Thoracic aorta (tissue), 2 donors: Measurements from ENCODE around the gene MBLAC1. TPM values are rescaled to one million over a fixed set of nuclear protein-coding genes. Genes with fewer than 3 reads are reported as not detected.

Experiments used
- ATAC-seq: fragments of 150-250 bp; one replicate; pipeline ENCODE4 v1.8.0; 2017; ENCODE audit warnings: low read depth; ENCODE audit not compliant: insufficient number of reproducible peaks, low FRiP score
- DNase-seq: peaks from one replicate; pipeline ENCODE4 v3.0.0-alpha.2; 2020; ENCODE audit warnings: low spot score
- H3K27ac ChIP-seq, 2 donors: fragments of 200-600 bp; sonication (generic); 1 replicate in 1 of 2; 2 replicates in 1 of 2; pipeline ENCODE4 v1.5.1; 2016; ENCODE audit warnings: mild to moderate bottlenecking in 2 of 2, moderate library complexity in 2 of 2
- H3K27me3 ChIP-seq: fragments of 200-600 bp; sonication (generic); replicated peaks from 2 replicates; pipeline ENCODE4 v1.6.0; 2016; ENCODE audit warnings: mild to moderate bottlenecking; ENCODE audit not compliant: insufficient read depth
- H3K36me3 ChIP-seq: fragments of 200-600 bp; sonication (generic); one replicate; pipeline ENCODE4 v1.5.1; 2016
- H3K4me1 ChIP-seq, 2 donors: fragments of 200-600 bp; sonication (generic); 1 replicate in 1 of 2; 2 replicates in 1 of 2; pipeline versions ENCODE4 v1.5.1 to v1.6.0; 2016; ENCODE audit warnings: low read depth in 2 of 2, mild to moderate bottlenecking in 1 of 2; ENCODE audit not compliant: control insufficient read depth in 1 of 2
- H3K4me3 ChIP-seq: fragments of 200-600 bp; sonication (generic); 2 replicates; pipeline ENCODE4 v1.5.1; 2016; ENCODE audit warnings: mild to moderate bottlenecking
- H3K9me3 ChIP-seq: fragments of 200-600 bp; sonication (generic); 2 replicates; pipeline ENCODE4 v1.5.1; 2016
- CTCF ChIP-seq: fragments of 200-600 bp; sonication (generic); IDR thresholded peaks from one replicate; pipeline ENCODE4 v1.5.1; 2019; ENCODE audit warnings: antibody characterized with exemption
- total RNA-seq, 2 donors: library from RNA; depleted of rRNA; stranded (reverse); fragments of >200 nt; gene quantifications; one replicate each; pipeline versions ENCODE4 v1.1.0 to v1.2.3, GENCODE V29; 2016

Gene MBLAC1
- total RNA-seq, 2 donors from 2014 or later, result 1.1 TPM; not detected in 1

DNA sequence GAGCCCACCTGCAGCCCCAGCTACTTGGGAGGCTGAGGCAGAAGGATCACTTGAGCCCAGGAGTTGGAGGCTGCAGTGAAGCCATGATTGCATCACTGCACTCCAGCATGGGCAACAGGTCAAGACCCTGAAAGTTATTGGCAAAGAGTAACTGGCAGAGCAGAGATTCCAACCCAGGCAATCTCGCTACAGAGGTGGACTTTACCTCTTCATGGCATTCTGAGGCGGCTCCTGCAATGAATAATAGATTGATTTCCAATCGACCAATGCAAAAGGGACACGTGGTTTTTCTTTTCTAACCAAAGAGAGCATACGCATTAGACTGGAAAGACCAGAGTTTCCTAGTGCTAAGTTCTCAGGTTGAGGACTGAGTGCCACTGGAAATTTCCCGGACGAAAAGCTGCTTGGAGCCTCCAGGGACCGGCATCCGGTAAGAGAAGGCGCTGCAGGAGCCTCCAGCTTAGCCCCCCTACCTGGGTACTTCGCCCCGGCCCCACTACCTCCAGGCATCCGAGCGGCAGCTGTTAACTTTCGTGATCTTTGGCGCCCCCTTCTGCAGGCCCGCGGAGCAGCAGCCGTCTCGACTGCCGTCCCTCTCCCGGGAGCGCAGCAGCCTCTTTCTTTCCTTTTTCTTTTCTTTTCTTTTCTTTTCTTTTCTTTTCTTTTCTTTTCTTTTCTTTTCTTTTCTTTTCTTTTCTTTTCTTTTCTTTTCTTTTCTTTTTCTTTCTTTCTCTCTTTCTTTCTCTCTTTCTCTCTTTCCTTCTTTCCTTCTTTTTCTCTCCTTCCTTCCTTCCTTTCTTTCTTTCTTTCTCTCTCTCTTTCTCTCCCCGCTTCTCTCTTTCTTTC, 4.1 kb downstream of the MBLAC1 start:
- TF ChIP-seq CTCF, result peak; percentile 83
- Histone ChIP-seq H3K27ac (no peak overlapping the region), H3K9me3 (no peaks in the 10 kb centered on the region), H3K27me3 (no peaks in the 10 kb centered on the region), H3K4me1 (peaks cover 13 to 27% of the 10 kb centered on the region in 2 donors), H3K36me3 (no peaks in the 10 kb centered on the region), H3K4me3 (peak overlapping the region; percentile 63)
- ATAC-seq (peak; percentile 63), DNase-seq (no peak)

DNA sequence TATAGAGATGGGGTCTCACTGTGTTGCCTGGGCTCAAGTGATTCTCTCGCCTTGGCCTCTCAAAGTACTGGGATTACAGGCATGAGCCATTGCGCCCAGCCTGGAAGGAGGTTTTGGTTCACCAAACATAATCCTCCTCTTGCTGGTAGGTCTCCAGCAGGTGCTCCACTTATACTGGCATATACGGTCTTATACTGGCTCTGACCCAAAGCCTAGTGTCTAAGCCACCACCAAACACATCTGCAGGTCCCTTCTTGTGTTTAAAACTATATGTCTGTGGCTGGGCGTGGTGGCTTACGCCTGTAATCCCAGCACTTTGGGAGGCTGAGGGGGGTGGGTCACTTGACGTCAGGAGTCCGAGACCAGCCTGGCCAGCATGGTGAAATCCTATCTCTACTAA, 5.4 kb downstream of the MBLAC1 start:
- Histone ChIP-seq H3K9me3 (no peaks in the 10 kb centered on the region), H3K4me3 (no peak overlapping the region), H3K4me1 (peaks cover 9 to 19% of the 10 kb centered on the region in 2 donors), H3K27ac (no peak overlapping the region), H3K27me3 (no peaks in the 10 kb centered on the region), H3K36me3 (no peaks in the 10 kb centered on the region)
- no peak for TF ChIP-seq CTCF
- DNase-seq (no peak), ATAC-seq (no peak)

GRCh38 chr7:100132697-100133151, 6.0 kb downstream of the MBLAC1 start:
- Histone ChIP-seq H3K27ac (no peak overlapping the region), H3K36me3 (no peaks in the 10 kb centered on the region), H3K4me3 (no peak overlapping the region), H3K9me3 (no peaks in the 10 kb centered on the region), H3K4me1 (peaks cover 9 to 19% of the 10 kb centered on the region in 2 donors), H3K27me3 (no peaks in the 10 kb centered on the region)
- no peak for ATAC-seq
- TF ChIP-seq CTCF, result peak; percentile 62
- no peak for DNase-seq

GRCh38 chr7:100137851-100138760, 11.3 kb downstream of the MBLAC1 start:
- ATAC-seq (peak; percentile 60), DNase-seq (no peak)
- no peak for TF ChIP-seq CTCF
- Histone ChIP-seq H3K27me3 (no peaks in the 10 kb centered on the region), H3K36me3 (no peaks in the 10 kb centered on the region), H3K9me3 (no peaks in the 10 kb centered on the region), H3K4me3 (no peak overlapping the region), H3K4me1 (no peaks in the 10 kb centered on the region), H3K27ac (no peak overlapping the region)

DNA sequence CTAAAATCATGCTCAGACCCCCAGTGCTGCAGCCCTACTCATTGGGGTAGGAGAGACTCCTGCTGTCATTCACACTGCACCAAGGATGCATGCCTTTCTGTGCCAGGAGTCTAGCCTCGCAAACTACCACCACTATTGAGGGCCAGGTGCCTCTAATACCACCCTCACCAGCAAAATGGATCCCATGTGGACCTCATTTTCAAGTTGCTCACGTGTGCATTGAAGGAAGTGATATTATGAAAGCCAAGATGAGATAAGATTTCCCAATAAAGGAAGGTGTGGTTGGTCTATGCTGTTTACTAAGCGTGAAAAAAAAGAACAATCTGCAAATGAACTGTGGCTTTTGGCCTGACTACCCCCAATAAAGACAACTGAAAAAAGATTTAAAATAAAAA, 14.8 kb downstream of the MBLAC1 start:
- no peak for DNase-seq
- Histone ChIP-seq H3K4me1 (no peaks in the 10 kb centered on the region), H3K4me3 (no peak overlapping the region), H3K27me3 (no peaks in the 10 kb centered on the region), H3K27ac (no peak overlapping the region), H3K9me3 (no peaks in the 10 kb centered on the region), H3K36me3 (no peaks in the 10 kb centered on the region)
- no peak for ATAC-seq
- no peak for TF ChIP-seq CTCF
